Epidermal melanocyte (primary cell): ENCODE results near the gene CNPY1.
A peak's percentile ranks its signal among the peaks of the same experiment; 100 is the strongest.

ENCODE experiments used
- DNase-seq: peaks from one replicate; pipeline ENCODE4 v3.0.0; 2011; ENCODE audit warnings: low spot score; ENCODE audit not compliant: insufficient read length

The CNPY1 gene

GRCh38 chr7:155468785-155469148 is 77.6 kb downstream of the CNPY1 start:
- DNase-seq, result no peak

DNA sequence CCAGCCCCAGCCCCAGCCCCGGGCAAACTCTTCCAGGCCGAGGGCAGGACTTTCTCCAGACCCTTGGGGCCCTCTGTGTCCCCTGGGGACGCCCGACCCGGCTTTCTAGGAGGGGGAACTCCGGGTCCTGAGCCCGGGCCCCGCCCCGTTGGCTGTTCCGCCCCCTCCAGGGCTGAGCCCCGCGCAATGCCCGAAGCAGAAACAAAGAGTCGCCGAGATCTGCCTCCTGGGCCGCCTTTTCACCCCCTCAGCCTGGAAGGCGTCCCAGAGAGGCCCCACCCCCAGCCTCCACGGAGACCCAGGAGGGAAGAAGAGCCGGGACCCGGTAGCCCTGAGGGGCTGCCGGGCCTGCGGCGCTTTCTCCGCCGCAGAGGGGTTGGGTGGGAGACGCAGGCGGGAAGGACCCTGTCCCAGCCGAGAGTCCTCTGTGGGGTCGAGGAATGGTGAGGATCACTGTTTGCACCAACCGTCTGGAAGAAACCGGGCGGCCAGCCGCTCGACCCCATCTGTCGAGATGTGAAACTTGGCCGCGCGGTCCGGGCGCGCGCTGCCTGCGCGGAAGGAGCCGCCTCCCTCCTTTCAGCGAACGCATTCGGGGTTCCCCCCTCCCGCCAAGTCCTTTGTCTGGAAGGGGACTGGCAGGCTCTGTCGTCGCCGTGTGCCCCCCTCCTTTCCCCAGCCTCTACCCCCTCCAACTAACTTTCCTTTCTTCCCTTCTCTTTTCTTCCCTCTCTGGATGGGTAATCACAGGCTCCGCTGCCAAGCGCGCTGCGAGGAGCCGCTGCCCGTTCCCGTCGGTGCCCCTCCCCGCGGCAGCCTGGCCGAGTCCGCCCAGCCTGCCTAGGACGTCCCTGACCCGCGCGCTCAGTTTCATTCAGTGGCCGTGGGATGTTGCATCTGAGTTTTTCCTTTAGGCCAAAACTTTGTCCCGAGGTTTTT is 78.2 kb downstream of the CNPY1 start:
- no peak for DNase-seq

DNA sequence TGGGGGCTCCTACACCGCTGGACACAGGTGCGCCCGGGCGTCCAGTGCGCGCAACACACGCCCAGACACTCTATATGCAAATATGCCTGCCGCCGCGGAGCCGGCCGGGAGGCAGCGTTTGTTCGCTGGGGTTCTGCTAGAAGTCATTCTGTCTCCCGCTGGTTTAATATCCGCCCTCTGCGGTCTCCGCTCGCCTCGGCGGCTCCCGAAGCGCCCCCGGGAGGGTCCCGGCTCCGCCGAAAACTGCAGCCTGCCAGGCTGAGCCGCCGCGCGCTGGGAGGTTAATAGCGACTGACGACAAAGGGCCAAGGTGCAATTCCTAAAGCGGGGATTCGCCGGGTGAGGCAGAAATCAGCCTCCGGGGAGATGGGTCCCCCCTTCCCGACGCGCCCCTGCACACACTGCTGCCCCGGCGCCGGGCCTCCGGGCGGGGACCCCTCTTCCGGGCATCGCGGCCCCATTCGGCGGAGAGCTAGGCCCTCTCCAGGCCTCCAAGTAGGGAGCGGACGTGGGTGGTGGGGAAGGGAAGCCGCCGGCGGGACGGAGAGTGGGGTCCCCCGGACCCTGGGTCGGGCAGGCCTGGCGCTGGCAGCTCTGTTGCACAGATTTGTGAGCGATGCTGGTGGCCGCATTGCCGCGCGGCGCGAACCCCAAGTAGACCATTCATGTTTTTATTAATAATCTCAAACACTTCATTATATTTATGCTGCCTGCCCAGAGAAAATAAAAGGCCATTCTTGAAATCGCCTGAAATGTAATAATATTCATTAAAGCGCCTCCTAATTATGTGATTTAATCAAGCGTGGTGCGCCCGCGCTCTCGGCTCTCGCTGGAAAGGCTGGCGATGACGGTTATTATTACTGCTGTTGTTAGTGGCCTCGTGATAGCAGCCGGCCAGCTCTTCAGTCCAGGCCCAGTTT is 79.3 kb downstream of the CNPY1 start:
- DNase-seq, result no peak

GRCh38 chr7:155466142-155466813 is 80.1 kb downstream of the CNPY1 start:
- no peak for DNase-seq

GRCh38 chr7:155465761-155466141 is 80.6 kb downstream of the CNPY1 start:
- no peak for DNase-seq

DNA sequence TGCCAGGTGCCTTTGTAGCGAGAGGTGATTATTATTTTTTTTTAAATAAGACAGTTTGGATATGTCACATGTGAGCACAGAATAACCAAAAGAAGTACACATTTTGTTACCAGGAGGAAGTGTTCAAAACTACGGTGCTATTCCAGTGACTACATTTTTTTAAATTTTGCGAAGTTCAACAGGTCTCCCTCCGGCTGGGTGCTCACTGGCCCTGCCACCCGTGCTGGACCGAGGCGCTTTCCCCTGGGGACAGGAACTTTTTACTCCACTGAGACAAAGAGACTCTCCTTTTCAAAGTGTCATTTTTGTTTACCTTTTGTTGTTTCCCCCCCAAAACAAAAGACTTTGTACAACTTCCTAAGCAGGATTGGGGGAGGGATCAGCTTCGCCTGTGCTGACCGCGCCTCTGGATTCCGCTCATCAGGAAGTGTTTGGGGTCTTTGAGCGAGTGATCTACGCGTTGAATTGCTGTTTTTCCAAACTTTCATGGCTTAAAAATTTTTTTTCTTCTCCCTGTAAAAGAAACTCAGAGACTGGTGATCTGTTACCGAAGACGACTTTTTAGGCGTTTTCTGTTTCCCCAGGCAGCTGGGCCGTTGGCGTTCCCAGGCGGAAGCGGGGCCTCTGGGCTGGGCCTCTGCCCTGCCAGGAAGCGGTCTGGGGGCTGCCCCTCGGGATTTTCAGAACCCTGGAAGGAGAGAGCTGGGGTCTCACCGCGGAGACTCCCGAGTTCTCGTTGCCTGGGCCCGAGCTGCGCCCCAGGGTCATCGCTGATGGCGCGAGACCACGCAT is 81.2 kb downstream of the CNPY1 start:
- no peak for DNase-seq

DNA sequence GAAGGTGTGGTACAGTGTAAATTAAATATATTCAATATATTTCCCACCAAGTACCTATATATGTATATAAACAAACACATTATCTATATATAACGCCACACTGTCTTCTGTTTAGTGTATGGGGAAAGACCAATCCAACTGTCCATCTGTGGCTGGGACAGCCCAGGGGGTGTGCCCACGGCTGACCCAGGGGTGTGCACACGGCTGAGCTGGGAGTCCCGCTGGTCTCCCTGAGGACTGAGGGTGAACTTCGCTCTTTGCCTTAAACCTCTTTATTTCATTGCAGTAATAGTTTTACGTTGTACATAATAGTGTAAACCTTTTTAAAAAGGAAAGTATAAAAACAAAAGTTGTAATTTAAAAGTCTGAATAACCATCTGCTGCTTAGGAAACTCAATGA is 82.2 kb downstream of the CNPY1 start:
- peak; percentile 11 for DNase-seq

DNA sequence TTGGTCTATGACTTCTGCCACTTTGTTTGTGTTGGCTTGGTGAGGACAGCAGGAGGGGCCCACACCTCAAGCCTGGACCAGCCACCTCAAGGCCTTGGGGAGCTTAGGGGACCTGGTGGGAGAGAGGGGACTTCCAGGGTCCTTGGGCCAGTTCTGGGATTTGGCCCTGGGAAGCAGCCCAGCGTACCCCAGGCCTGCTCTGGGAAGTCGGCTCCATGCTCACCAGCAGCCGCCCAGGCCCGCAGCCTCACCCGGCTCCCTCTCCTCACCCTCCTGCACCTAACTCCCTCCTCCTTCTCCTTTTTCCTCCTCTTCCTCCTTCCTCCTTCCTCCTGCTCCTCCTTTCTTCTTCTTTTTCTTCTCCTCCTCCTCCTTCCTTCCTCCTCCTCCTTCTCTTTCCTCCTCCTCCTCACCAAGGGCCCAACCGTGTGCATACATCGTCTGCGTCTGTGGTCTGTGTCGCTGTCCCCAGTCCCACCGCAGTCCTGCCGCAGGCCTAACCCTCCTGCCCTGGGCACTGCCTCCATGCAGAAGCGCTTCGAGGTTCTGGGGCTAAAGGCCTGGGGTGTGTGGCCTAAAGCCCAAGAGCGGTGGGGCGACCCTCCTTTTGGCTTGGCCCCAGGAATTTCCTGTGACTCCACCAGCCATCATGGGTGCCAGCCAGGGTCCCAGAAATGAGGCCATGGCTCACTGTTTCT is 83.1 kb downstream of the CNPY1 start:
- peak; percentile 10 for DNase-seq

- peak; percentile 7 for DNase-seq
These were observed 84.1 kb downstream of the CNPY1 start for GRCh38 chr7:155462163-155462735.

GRCh38 chr7:155461631-155462030 is 84.7 kb downstream of the CNPY1 start:
- peak; percentile 5 for DNase-seq

DNA sequence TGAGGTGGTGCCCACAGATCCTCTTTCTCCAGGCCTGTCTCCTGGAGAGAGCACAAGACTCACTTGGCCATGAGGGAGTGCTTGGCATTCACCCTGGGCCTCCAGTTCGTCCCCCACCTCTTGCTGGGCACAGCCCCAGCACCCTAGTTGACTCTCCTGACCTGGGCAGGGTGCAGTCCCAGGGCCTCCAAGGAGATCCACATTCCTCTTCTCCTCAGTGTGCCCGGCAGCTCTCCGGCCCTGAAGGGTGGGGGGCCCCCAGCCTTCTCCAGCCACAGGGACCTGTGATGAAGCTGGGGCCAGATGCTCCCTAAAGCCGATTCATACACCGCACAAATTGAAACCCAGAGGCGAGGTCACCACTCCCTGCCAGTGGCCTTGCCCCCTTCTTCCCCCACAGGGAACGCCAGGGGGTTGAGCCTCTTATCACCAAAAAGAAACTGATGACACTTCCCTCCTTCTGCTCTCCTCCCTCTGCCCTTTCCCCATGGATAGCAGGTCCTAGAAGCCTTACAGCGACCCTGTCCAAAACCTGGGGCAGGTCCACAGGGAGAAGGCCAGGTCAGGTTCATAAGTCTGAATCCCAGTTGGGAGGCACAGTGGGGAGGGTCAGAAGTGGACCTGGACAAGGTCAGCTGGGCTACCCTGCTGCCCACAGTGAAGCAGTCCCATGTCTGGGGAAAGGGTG is 85.3 kb downstream of the CNPY1 start:
- DNase-seq, result peak; percentile 16

DNA sequence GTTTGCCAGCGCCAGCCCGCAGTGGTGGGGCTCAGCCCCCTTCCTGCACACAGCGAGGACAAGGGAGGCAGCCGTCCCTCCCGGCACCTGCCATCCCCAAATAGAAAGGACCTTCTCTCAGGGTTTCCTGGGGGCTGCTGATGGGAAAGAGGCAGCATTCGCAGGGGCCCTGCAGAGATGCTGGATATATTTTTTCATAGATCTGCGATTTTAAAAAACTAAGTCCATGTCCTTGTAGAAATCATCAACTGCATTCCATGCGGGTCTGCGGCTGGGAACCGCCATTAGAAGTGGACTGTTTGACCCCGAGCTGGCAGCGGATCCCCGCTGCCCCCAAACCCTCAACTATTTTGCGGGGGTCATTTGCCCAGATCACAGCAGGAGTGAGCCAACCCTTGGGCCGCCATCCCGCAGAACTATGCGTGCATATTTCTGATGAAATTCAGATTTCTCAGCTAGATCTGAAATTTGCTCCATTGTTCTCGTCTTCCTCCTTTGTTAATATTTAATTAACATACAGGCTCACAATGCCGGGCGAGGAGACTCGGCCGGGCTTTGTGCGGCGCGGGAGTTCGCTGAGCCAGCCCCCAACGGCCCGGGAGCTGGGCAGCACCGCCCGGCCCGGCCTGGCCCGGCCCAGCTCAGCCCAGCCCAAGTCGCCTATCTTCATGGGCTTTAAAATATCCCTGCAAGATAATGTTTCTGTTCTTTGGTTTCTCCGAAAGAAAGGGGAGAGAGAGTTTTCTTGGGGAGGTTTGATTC is 86.5 kb downstream of the CNPY1 start:
- DNase-seq, result peak; percentile 15

DNA sequence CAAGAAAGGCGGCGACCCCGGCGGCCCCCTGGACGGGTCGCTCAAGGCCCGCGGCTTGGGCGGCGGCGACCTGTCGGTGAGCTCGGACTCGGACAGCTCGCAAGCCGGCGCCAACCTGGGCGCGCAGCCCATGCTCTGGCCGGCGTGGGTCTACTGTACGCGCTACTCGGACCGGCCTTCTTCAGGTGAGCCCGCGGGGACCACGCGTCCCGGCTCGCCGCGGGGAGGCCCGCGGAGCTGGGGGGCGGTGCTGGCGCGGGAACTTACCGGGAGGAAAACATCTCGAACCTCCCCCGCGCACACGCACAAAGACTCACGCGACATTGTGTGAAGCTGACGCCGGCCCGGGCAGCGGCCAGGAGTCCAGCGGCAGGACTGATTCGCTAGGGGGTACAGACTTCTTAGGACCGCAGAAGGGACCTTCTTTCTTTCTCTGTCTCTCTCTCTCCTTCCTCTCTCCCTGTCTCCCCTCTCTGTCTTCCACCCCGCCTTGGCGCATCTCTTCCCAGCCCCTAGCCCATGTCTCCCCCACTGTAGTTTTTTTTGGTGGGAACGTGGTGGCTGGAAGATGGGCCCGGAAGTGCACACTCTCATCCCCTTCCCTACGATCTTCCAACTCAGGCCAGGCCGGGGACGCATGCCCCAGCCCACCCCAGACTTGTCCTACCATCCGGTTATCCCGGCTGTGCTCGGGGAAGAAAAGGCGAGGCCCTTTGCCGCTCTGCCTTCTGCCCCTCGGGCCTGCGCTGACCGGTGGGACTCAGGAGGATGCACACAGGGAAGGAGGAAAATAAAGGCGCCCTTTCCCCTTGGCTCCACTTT is 87.3 kb downstream of the CNPY1 start:
- DNase-seq, result peak; percentile 15

DNA sequence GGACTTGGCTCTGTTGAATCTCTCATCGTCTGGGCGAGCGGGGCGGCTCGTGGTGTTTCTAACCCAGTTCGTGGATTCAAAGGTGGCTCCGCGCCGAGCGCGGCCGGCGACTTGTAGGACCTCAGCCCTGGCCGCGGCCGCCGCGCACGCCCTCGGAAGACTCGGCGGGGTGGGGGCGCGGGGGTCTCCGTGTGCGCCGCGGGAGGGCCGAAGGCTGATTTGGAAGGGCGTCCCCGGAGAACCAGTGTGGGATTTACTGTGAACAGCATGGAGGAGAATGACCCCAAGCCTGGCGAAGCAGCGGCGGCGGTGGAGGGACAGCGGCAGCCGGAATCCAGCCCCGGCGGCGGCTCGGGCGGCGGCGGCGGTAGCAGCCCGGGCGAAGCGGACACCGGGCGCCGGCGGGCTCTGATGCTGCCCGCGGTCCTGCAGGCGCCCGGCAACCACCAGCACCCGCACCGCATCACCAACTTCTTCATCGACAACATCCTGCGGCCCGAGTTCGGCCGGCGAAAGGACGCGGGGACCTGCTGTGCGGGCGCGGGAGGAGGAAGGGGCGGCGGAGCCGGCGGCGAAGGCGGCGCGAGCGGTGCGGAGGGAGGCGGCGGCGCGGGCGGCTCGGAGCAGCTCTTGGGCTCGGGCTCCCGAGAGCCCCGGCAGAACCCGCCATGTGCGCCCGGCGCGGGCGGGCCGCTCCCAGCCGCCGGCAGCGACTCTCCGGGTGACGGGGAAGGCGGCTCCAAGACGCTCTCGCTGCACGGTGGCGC is 88.1 kb downstream of the CNPY1 start, which contains the start of gene EN2:
Gene EN2, plus strand, starts transcription at position 19 of the 767 bp plus-strand sequence. Its CDS starts 249 bp downstream, at position 268.
- peak; percentile 14 for DNase-seq

GRCh38 chr7:155457544-155458110 is 88.7 kb downstream of the CNPY1 start:
- peak; percentile 24 for DNase-seq
